ENCODE data around the gene PPP1R9B. TPM values are rescaled to one million over a fixed set of nuclear protein-coding genes. Genes with fewer than 3 reads are reported as not detected.

Gene PPP1R9B
- total and polyA plus RNA-seq, 5 donors from 2014 or later: 0.41 to 85.4 (median 0.45) TPM

GRCh38 chr17:50100480-50100883, 50.0 kb downstream of the PPP1R9B start:
- Histone ChIP-seq H3K4me3 (ENCODE audit: low read depth, low read length) (no peak overlapping the region), H3K27ac (ENCODE audit: insufficient read depth, low read length, poor library complexity, severe bottlenecking) (no peak overlapping the region), H3K9me3 (ENCODE audit: control insufficient read depth in 2 of 2, low read length in 2 of 2) (no peaks in the 10 kb centered on the region), H3K4me1 (ENCODE audit: control insufficient read depth, insufficient read depth, low read length, poor library complexity, severe bottlenecking) (peaks cover 16% of the 10 kb centered on the region), H3K36me3 (ENCODE audit: control insufficient read depth, insufficient read depth, low read length) (peaks cover 37% of the 10 kb centered on the region), H3K27me3 (ENCODE audit: control insufficient read depth, insufficient read depth, low read length) (no peaks in the 10 kb centered on the region)
- Mint-ChIP-seq H3K27ac (no peak overlapping the region), H3K9me3 (no peaks in the 10 kb centered on the region), H3K4me1 (peaks cover 0 to 44% (median 12%) of the 10 kb centered on the region in 4 donors), H3K27me3 (no peaks in the 10 kb centered on the region), H3K36me3 (peaks cover 16% of the 10 kb centered on the region), H3K4me3 (peak overlapping the region in 1 of 4 donors; percentile 70)
- DNase-seq (no peak), ATAC-seq (ENCODE audit: low read depth in 2 of 2) (no peak)

GRCh38 chr17:50099003-50099402, 51.5 kb downstream of the PPP1R9B start:
- Mint-ChIP-seq H3K4me1 (peaks cover 0 to 52% (median 19%) of the 10 kb centered on the region in 4 donors), H3K4me3 (no peak overlapping the region), H3K27me3 (no peaks in the 10 kb centered on the region), H3K9me3 (no peaks in the 10 kb centered on the region), H3K36me3 (peaks cover 10% of the 10 kb centered on the region), H3K27ac (no peak overlapping the region)
- DNase-seq: no peak
- Histone ChIP-seq H3K4me3 (ENCODE audit: low read depth, low read length) (no peak overlapping the region), H3K27ac (ENCODE audit: insufficient read depth, low read length, poor library complexity, severe bottlenecking) (no peak overlapping the region), H3K4me1 (ENCODE audit: control insufficient read depth, insufficient read depth, low read length, poor library complexity, severe bottlenecking) (peaks cover 22% of the 10 kb centered on the region), H3K9me3 (ENCODE audit: control insufficient read depth in 2 of 2, low read length in 2 of 2) (no peaks in the 10 kb centered on the region), H3K27me3 (ENCODE audit: control insufficient read depth, insufficient read depth, low read length) (no peaks in the 10 kb centered on the region), H3K36me3 (ENCODE audit: control insufficient read depth, insufficient read depth, low read length) (peaks cover 31% of the 10 kb centered on the region)
- ATAC-seq (ENCODE audit: low read depth in 2 of 2): no peak

GRCh38 chr17:50098583-50098982, 51.9 kb downstream of the PPP1R9B start:
- no peak for ATAC-seq (ENCODE audit: low read depth in 2 of 2)
- Histone ChIP-seq H3K27ac (ENCODE audit: insufficient read depth, low read length, poor library complexity, severe bottlenecking) (no peak overlapping the region), H3K4me3 (ENCODE audit: low read depth, low read length) (no peak overlapping the region), H3K4me1 (ENCODE audit: control insufficient read depth, insufficient read depth, low read length, poor library complexity, severe bottlenecking) (peaks cover 22% of the 10 kb centered on the region), H3K9me3 (ENCODE audit: control insufficient read depth in 2 of 2, low read length in 2 of 2) (no peaks in the 10 kb centered on the region), H3K36me3 (ENCODE audit: control insufficient read depth, insufficient read depth, low read length) (peaks cover 30% of the 10 kb centered on the region), H3K27me3 (ENCODE audit: control insufficient read depth, insufficient read depth, low read length) (no peaks in the 10 kb centered on the region)
- no peak for DNase-seq
- peak overlapping the region in 1 of 4 donors; percentile 99 for H3K4me3 Mint-ChIP-seq
- H3K9me3 Mint-ChIP-seq: no peaks in the 10 kb centered on the region
- H3K27me3 Mint-ChIP-seq: no peaks in the 10 kb centered on the region
- peak overlapping the region in 1 of 3 donors; percentile 1 for H3K27ac Mint-ChIP-seq
- peaks cover 10% of the 10 kb centered on the region for H3K36me3 Mint-ChIP-seq
- peaks cover 0 to 55% (median 20%) of the 10 kb centered on the region in 4 donors for H3K4me1 Mint-ChIP-seq

GRCh38 chr17:50097926-50098325, 52.6 kb downstream of the PPP1R9B start:
- peak overlapping the region in 3 of 4 donors; percentile 31 to 99 (median 59) for H3K4me3 Mint-ChIP-seq
- no peaks in the 10 kb centered on the region for H3K27me3 ChIP-seq (ENCODE audit: control insufficient read depth, insufficient read depth, low read length)
- peaks cover 0 to 54% (median 19%) of the 10 kb centered on the region in 4 donors for H3K4me1 Mint-ChIP-seq
- no peak overlapping the region for H3K27ac ChIP-seq (ENCODE audit: insufficient read depth, low read length, poor library complexity, severe bottlenecking)
- H3K36me3 Mint-ChIP-seq: peaks cover 10% of the 10 kb centered on the region
- H3K27me3 Mint-ChIP-seq: no peaks in the 10 kb centered on the region
- ATAC-seq (ENCODE audit: low read depth in 2 of 2) (no peak), DNase-seq (no peak)
- no peak overlapping the region for H3K4me3 ChIP-seq (ENCODE audit: low read depth, low read length)
- H3K27ac Mint-ChIP-seq: peak overlapping the region in 1 of 3 donors; percentile 38
- peaks cover 22% of the 10 kb centered on the region for H3K4me1 ChIP-seq (ENCODE audit: control insufficient read depth, insufficient read depth, low read length, poor library complexity, severe bottlenecking)
- H3K9me3 ChIP-seq (ENCODE audit: control insufficient read depth in 2 of 2, low read length in 2 of 2): no peaks in the 10 kb centered on the region
- no peaks in the 10 kb centered on the region for H3K9me3 Mint-ChIP-seq
- H3K36me3 ChIP-seq (ENCODE audit: control insufficient read depth, insufficient read depth, low read length): peaks cover 26% of the 10 kb centered on the region

- Histone ChIP-seq H3K27me3 (ENCODE audit: control insufficient read depth, insufficient read depth, low read length) (no peaks in the 10 kb centered on the region), H3K9me3 (ENCODE audit: control insufficient read depth in 2 of 2, low read length in 2 of 2) (no peaks in the 10 kb centered on the region), H3K36me3 (ENCODE audit: control insufficient read depth, insufficient read depth, low read length) (peaks cover 26% of the 10 kb centered on the region), H3K4me3 (ENCODE audit: low read depth, low read length) (no peak overlapping the region), H3K27ac (ENCODE audit: insufficient read depth, low read length, poor library complexity, severe bottlenecking) (no peak overlapping the region), H3K4me1 (ENCODE audit: control insufficient read depth, insufficient read depth, low read length, poor library complexity, severe bottlenecking) (peaks cover 22% of the 10 kb centered on the region)
- peak overlapping the region in 1 of 3 donors; percentile 38 for H3K27ac Mint-ChIP-seq
- peak overlapping the region; percentile 33 to 99 (median 76) for H3K4me3 Mint-ChIP-seq
- no peaks in the 10 kb centered on the region for H3K9me3 Mint-ChIP-seq
- no peaks in the 10 kb centered on the region for H3K27me3 Mint-ChIP-seq
- ATAC-seq (ENCODE audit: low read depth in 2 of 2): no peak
- H3K36me3 Mint-ChIP-seq: peaks cover 10% of the 10 kb centered on the region
- H3K4me1 Mint-ChIP-seq: peaks cover 0 to 54% (median 19%) of the 10 kb centered on the region in 4 donors
- DNase-seq: no peak
These were observed 53.0 kb downstream of the PPP1R9B start for GRCh38 chr17:50097455-50097854.

GRCh38 chr17:50096758-50097157, 53.7 kb downstream of the PPP1R9B start:
- ATAC-seq (ENCODE audit: low read depth in 2 of 2) (no peak), DNase-seq (no peak)
- Histone ChIP-seq H3K9me3 (ENCODE audit: control insufficient read depth in 2 of 2, low read length in 2 of 2) (no peaks in the 10 kb centered on the region), H3K27me3 (ENCODE audit: control insufficient read depth, insufficient read depth, low read length) (no peaks in the 10 kb centered on the region), H3K27ac (ENCODE audit: insufficient read depth, low read length, poor library complexity, severe bottlenecking) (no peak overlapping the region), H3K4me3 (ENCODE audit: low read depth, low read length) (no peak overlapping the region), H3K36me3 (ENCODE audit: control insufficient read depth, insufficient read depth, low read length) (peaks cover 26% of the 10 kb centered on the region), H3K4me1 (ENCODE audit: control insufficient read depth, insufficient read depth, low read length, poor library complexity, severe bottlenecking) (peaks cover 22% of the 10 kb centered on the region)
- Mint-ChIP-seq H3K27ac (no peak overlapping the region), H3K9me3 (no peaks in the 10 kb centered on the region), H3K27me3 (no peaks in the 10 kb centered on the region), H3K36me3 (peaks cover 10% of the 10 kb centered on the region), H3K4me1 (peaks cover 0 to 53% (median 19%) of the 10 kb centered on the region in 4 donors), H3K4me3 (peak overlapping the region; percentile 95 to 99 (median 99))

GRCh38 chr17:50096092-50096491, 54.4 kb downstream of the PPP1R9B start:
- H3K36me3 ChIP-seq (ENCODE audit: control insufficient read depth, insufficient read depth, low read length): peaks cover 26% of the 10 kb centered on the region
- H3K9me3 Mint-ChIP-seq: no peaks in the 10 kb centered on the region
- H3K27me3 Mint-ChIP-seq: no peaks in the 10 kb centered on the region
- peak overlapping the region; percentile 66 for H3K4me3 ChIP-seq (ENCODE audit: low read depth, low read length)
- peaks cover 22% of the 10 kb centered on the region for H3K4me1 ChIP-seq (ENCODE audit: control insufficient read depth, insufficient read depth, low read length, poor library complexity, severe bottlenecking)
- peak overlapping the region; percentile 97 for H3K27ac Mint-ChIP-seq
- peaks cover 0 to 53% (median 19%) of the 10 kb centered on the region in 4 donors for H3K4me1 Mint-ChIP-seq
- peaks cover 10% of the 10 kb centered on the region for H3K36me3 Mint-ChIP-seq
- no peak overlapping the region for H3K27ac ChIP-seq (ENCODE audit: insufficient read depth, low read length, poor library complexity, severe bottlenecking)
- no peaks in the 10 kb centered on the region for H3K27me3 ChIP-seq (ENCODE audit: control insufficient read depth, insufficient read depth, low read length)
- no peaks in the 10 kb centered on the region for H3K9me3 ChIP-seq (ENCODE audit: control insufficient read depth in 2 of 2, low read length in 2 of 2)
- DNase-seq (no peak), ATAC-seq (ENCODE audit: low read depth in 2 of 2) (no peak)
- H3K4me3 Mint-ChIP-seq: peak overlapping the region; percentile 95 to 99 (median 99)

- no peak for DNase-seq
These were observed 54.8 kb downstream of the PPP1R9B start for GRCh38 chr17:50095626-50096037.

More at GRCh38 chr17:50095626-50096037, 54.8 kb downstream of the PPP1R9B start:
- Histone ChIP-seq H3K9me3 (ENCODE audit: control insufficient read depth in 2 of 2, low read length in 2 of 2) (no peaks in the 10 kb centered on the region), H3K36me3 (ENCODE audit: control insufficient read depth, insufficient read depth, low read length) (peaks cover 24% of the 10 kb centered on the region), H3K27ac (ENCODE audit: insufficient read depth, low read length, poor library complexity, severe bottlenecking) (peak overlapping the region; percentile 88), H3K4me3 (ENCODE audit: low read depth, low read length) (peak overlapping the region; percentile 66), H3K4me1 (ENCODE audit: control insufficient read depth, insufficient read depth, low read length, poor library complexity, severe bottlenecking) (peaks cover 22% of the 10 kb centered on the region), H3K27me3 (ENCODE audit: control insufficient read depth, insufficient read depth, low read length) (no peaks in the 10 kb centered on the region)
- H3K9me3 Mint-ChIP-seq: no peaks in the 10 kb centered on the region
- H3K27ac Mint-ChIP-seq: peak overlapping the region; percentile 97
- ATAC-seq (ENCODE audit: low read depth in 2 of 2): no peak
- H3K4me3 Mint-ChIP-seq: peak overlapping the region; percentile 95 to 99 (median 99)
- peaks cover 0 to 52% (median 18%) of the 10 kb centered on the region in 4 donors for H3K4me1 Mint-ChIP-seq
- H3K36me3 Mint-ChIP-seq: peaks cover 10% of the 10 kb centered on the region
- H3K27me3 Mint-ChIP-seq: no peaks in the 10 kb centered on the region
